ENCODE results near the gene BLOC1S5. TPM values are rescaled to one million over a fixed set of nuclear protein-coding genes. Genes with fewer than 3 reads are reported as not detected.

Gene BLOC1S5
- polyA plus RNA-seq, 1 donor (not counting 4 experiments of a cell fraction or from before 2014, with no cell fraction given), result 8.8 TPM

DNA sequence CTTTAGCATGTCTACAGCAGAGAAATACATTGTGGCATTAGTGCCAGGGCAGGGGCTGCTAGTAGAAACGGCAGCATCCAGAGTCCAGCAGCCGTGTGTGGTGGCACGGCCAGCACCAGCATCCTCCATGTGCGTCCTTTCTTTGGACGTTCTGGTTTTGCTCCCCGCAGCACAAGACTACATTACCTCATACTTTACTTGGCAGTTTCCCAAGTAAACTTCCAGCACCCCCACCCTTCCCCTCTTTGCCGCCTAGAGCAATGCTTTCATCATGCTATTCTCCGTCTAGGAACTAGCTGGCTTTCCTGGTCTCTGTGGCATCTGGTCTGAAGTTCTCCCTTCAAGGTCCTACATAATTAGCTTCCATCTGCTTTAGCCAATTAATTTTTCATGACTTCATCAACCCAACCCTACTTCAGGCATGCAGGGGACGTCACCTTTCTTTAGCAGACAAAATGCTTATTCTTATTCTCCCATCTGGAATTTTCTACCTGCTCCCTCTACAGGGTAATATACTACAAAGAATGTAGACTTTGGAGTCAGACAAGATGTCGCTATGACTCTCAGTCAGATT, 67.6 kb downstream of the BLOC1S5 start:
- no peak for FAIRE-seq
- DNase-seq (ENCODE audit: low read depth, low spot score), result no peak

DNA sequence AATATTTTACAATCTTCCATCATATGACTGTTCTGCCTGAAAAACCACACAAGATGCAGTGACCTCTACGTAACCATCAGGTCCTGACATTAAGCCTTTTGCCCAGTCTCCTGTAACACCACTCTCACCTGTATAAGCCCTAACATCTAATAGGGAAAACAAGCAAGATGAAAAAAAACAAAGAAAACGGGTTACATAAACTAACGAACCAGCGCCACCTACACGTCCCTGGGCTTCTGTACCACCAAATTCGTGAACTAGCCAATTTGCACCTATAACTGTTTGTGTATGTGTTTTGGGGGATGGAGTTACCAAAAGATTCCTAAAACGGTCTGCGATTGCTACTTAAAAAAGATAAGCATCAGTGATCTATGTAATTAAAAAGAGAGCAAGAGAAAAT, 70.2 kb downstream of the BLOC1S5 start:
- H3K9me3 ChIP-seq (ENCODE audit: control insufficient read depth, low read depth, low read length), result no peaks in the 10 kb centered on the region
- FAIRE-seq, result no peak
- TF ChIP-seq EZH2 (IDR thresholded peaks at IDR 0.05; ENCODE audit: low read length) (no peak), CTCF (optimal IDR thresholded peaks at IDR 0.05 in 1 of 3, IDR thresholded peaks at IDR 0.05 in 1 of 3, conservative IDR thresholded peaks at IDR 0.05 in 1 of 3; ENCODE audit: extremely low read depth in 1 of 3, insufficient read depth in 2 of 3, low read length in 3 of 3) (no peak)

More for the DNA sequence above, 67.6 kb downstream of the BLOC1S5 start:
- Histone ChIP-seq H3K36me3 (ENCODE audit: control insufficient read depth in 2 of 2, extremely low read depth in 1 of 2, insufficient read depth in 2 of 2, low read length in 2 of 2) (no peaks in the 10 kb centered on the region), H3K27ac (ENCODE audit: control insufficient read depth, insufficient read depth, low read length) (no peak overlapping the region), H3K4me3 (ENCODE audit: control insufficient read depth in 2 of 3, extremely low read depth in 1 of 3, insufficient read depth in 2 of 3, low read depth in 1 of 3, low read length in 3 of 3) (no peak overlapping the region), H2AFZ (ENCODE audit: control insufficient read depth, low read length) (no peak overlapping the region), H4K20me1 (ENCODE audit: control insufficient read depth, extremely low read depth, insufficient read depth, low read length) (no peaks in the 10 kb centered on the region), H3K27me3 (ENCODE audit: control insufficient read depth, extremely low read depth, insufficient read depth, low read length) (no peaks in the 10 kb centered on the region), H3K9me3 (ENCODE audit: control insufficient read depth, low read depth, low read length) (no peaks in the 10 kb centered on the region), H3K9ac (ENCODE audit: control insufficient read depth, extremely low read depth, insufficient read depth, low read length) (no peak overlapping the region), H3K79me2 (ENCODE audit: control insufficient read depth, insufficient read depth, low read length) (no peaks in the 10 kb centered on the region), H3K4me1 (ENCODE audit: control insufficient read depth, extremely low read depth, insufficient read depth, low read length) (no peaks in the 10 kb centered on the region), H3K4me2 (ENCODE audit: control insufficient read depth, extremely low read depth, insufficient read depth, low read depth, low read length) (no peak overlapping the region), H3K9me1 (ENCODE audit: control insufficient read depth, extremely low read depth, insufficient read depth, low read length) (no peaks in the 10 kb centered on the region)
- dilution Hi-C loops (cut with MboI; ENCODE audit: extremely low pct_ligation_motif_present, low sequenced_read_pairs), result no loop called here
- TF ChIP-seq EZH2 (IDR thresholded peaks at IDR 0.05; ENCODE audit: low read length), result no peak
- TF ChIP-seq CTCF (optimal IDR thresholded peaks at IDR 0.05 in 1 of 3, IDR thresholded peaks at IDR 0.05 in 1 of 3, conservative IDR thresholded peaks at IDR 0.05 in 1 of 3; ENCODE audit: extremely low read depth in 1 of 3, insufficient read depth in 2 of 3, low read length in 3 of 3), result no peak

More for the DNA sequence above, 70.2 kb downstream of the BLOC1S5 start:
- Histone ChIP-seq H3K4me3 (ENCODE audit: control insufficient read depth in 2 of 3, extremely low read depth in 1 of 3, insufficient read depth in 2 of 3, low read depth in 1 of 3, low read length in 3 of 3) (no peak overlapping the region), H3K9me1 (ENCODE audit: control insufficient read depth, extremely low read depth, insufficient read depth, low read length) (no peaks in the 10 kb centered on the region), H4K20me1 (ENCODE audit: control insufficient read depth, extremely low read depth, insufficient read depth, low read length) (no peaks in the 10 kb centered on the region), H3K4me2 (ENCODE audit: control insufficient read depth, extremely low read depth, insufficient read depth, low read depth, low read length) (no peak overlapping the region), H2AFZ (ENCODE audit: control insufficient read depth, low read length) (no peak overlapping the region), H3K9ac (ENCODE audit: control insufficient read depth, extremely low read depth, insufficient read depth, low read length) (no peak overlapping the region), H3K27ac (ENCODE audit: control insufficient read depth, insufficient read depth, low read length) (no peak overlapping the region), H3K36me3 (ENCODE audit: control insufficient read depth in 2 of 2, extremely low read depth in 1 of 2, insufficient read depth in 2 of 2, low read length in 2 of 2) (no peaks in the 10 kb centered on the region), H3K4me1 (ENCODE audit: control insufficient read depth, extremely low read depth, insufficient read depth, low read length) (no peaks in the 10 kb centered on the region), H3K27me3 (ENCODE audit: control insufficient read depth, extremely low read depth, insufficient read depth, low read length) (no peaks in the 10 kb centered on the region), H3K79me2 (ENCODE audit: control insufficient read depth, insufficient read depth, low read length) (no peaks in the 10 kb centered on the region)
- dilution Hi-C loops (cut with MboI; ENCODE audit: extremely low pct_ligation_motif_present, low sequenced_read_pairs), result no loop called here
- DNase-seq (ENCODE audit: low read depth, low spot score), result no peak
